HG02938 (cell line): ENCODE measurements around the gene OR6K2.

Experiments
- ATAC-seq: cut with Tn5 transposase; IDR thresholded peaks from one replicate; pipeline ENCODE4 v1.9.1; 2021; ENCODE audit warnings: mild to moderate bottlenecking, moderate library complexity; ENCODE audit not compliant: unreplicated experiment

The OR6K2 gene

DNA sequence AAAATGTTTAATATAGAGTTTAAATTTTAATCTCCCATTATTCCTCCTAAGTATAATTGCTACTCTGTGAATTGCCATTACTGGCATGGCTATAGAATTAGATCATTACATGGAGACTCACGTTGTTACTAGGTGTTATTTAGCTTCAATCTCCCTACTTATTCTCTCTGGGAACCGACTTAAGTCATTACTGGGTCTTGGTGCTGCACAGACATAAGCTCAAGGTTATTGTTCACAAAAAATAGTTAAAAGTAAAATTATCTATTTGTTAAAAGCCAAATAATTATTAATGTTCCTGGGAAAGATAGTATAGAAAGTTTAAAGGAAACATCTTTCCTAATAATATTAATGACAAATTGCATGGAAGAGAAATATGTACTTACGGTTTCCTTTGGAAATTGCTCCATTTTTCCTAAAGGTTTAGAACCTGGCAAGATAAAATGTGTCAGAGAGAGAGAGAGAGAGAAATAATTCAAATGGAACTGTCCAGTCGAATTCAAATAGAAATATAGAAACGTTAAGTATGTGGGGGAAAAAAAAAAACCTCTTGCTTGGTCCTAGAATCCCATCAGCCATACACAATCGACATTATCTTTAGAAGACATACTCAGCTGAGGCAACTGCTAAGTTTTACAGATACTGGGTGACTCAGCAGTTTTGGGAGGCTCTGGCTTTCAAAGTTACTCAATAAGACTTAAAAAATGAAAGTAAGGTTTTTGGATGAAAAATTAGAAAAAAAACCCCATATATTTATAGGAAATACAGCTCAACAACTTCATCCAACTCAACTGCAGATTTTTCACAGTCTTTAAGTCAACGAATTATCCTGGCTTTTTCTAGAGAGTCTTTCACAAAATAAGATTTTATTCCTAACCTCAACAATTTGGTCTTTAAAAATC is 14.1 kb downstream of the OR6K2 start, which contains the start of gene SPTA1:
Gene SPTA1 (minus strand): TSS at position 605 of the 899 bp plus-strand sequence. CDS start 198 bp downstream, at position 407.
- ATAC-seq = no peak

DNA sequence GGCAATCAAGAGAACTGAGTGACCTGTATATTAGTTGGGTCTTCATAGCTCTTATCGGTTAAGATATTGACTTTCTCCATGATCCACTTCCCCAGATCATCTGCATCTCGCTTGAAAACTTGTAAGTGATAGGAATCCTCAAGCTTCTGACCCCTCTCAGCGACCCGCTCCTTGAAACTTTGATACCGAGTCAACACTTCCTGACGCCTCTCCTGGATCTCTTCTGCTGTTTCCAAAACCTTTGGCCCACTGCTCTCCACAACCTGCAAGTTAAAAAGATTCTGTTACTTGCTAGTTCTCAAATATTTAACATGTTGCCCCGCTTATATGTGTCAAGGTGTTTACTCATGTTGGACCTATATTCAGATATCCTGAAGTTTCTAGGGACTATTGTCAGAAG is 15.4 kb downstream of the OR6K2 start:
- no peak for ATAC-seq

DNA sequence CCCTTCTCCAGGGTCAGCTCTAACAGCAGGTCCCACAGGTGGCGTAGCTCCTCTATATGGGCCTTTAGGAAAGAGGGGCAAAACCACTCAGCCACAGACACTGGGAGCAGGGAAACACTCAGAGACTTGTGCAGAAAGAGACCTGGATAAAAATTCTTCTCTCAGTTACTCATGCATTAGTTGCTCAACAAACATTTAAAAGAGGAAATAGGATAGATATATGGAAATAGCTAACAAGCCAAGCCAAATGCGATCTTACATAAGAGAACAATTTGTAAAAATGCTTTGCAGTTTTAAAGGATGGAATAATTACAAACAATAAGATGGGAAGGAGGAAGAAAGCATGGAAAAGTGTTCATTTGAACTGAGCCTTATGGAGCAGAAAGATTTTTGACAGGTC is 18.8 kb downstream of the OR6K2 start:
- ATAC-seq = no peak

DNA sequence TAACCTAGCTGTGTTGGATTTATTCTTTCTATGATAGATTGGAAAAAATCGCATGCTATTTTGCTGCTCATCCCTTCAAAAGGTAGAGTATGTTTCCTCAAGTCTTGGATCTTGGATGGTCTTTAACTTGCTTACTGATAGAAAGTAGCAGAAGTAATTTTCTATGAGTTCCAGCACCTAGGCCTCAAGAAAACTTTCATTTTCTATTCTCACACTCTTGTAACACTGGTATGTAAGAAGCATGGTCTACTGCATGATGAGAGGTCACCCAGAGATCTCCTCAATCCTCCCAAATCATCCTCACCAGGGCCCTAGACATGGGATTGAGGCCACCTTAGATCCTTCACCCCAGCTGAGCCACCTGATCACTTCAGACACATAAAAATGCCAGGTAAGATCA is 21.2 kb downstream of the OR6K2 start:
- ATAC-seq = no peak

DNA sequence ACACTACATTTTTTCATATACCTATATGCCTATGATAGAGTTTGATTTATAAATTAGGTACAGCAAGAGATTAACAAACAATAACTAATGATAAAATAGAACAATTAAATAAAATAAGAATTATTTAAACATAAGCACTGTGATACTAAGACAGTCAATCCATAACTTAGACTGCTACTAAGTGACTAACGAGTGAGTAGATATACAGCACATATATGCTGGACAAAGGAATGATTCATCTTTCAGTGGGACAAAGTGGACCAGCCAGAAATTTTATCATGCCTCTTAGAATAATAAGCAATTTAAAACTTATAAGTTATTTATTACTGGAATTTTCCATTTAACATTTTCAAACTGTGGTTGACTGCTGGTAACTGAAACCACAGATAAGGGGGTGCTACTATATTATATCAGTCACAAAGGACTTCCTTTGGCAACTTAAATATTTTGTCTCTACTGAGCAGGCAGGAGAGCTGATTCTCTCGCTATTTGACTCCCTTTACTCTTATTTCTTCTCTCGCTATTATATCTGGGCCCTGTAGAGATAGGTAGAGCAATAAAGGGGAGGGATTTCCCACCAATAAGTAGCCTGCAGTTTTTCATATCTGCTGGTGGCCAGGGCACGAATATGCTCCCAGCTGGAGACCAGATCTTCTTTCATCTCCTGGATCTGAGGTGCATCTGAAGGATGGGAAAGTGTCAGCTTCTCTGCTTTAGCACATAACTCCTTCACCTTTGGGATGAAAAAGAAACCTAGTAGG is 24.7 kb downstream of the OR6K2 start:
- no peak for ATAC-seq

DNA sequence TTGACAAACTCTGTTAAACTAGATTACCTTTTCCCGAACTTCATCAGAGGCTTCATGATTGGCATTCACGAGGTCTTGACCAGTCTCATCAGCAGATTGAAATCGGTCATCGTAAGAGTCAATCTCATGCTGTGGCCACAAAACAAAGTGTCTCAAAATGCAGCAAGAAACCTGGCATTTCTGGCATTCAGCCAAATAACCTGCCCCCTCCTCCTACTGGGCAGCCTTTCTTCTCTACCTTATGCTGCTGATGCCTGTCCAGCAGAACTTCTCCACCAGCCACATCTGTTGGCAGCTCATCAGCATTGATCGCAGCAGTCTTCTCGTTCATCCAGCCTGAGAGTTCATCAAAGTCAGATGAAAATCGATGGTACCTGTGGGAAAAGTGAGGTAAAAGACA is 26.1 kb downstream of the OR6K2 start:
- no peak for ATAC-seq

DNA sequence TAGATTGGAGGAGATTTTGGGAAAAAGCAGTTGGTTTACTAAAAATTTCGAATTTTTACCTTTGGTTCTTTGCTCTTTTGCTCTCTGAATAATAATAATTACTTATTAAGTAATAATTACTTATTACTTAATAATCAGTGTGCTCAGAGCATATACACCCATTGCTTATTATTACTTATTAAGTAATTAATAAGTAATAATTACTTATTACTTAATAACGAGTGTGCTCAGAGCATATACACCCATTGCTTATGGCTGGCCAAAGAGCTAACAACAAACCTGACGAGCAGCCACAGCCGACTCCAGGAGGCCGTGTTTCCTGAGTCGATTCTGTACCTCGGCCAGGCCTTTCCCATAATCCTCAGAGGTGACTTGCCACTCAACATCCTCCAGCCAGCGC is 34.4 kb downstream of the OR6K2 start:
- ATAC-seq = no peak

DNA sequence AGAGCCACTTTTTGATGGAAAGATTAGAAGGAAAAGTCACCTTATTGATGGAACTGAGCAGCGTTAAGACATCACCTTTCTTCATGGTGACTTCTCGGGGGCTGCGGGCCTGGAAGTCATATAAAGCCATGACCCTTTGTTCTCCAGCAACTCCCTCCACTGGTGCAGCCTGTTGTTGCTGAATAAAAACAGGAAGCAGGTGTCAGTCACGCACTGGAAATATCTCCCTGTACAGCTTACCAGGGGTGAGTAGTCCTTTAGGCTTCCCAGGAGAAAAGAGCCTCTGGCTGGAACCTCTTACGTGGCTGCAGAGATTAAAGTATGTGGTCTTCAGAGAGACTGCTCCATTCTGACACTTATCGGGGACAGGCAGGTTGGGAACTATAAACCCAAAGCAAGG is 45.9 kb downstream of the OR6K2 start:
- no peak for ATAC-seq

DNA sequence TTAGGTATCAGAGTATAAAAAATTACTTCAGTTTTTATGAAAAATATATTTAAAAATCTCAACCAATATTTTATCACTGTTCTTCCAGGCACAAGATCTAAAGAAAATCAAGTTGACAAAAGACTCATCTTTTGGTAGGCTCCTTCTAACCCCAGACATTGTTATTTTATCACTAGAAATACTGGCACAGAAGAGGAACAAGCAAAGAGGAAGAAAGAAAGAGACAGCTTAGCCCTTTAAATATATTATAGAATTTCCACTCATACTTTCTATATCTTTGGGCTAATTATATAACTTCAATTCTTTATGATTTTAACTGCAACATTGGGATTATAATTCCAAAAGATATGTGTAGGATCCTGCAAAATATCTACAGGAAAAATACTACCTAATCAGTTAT is 46.4 kb downstream of the OR6K2 start:
- ATAC-seq = no peak

DNA sequence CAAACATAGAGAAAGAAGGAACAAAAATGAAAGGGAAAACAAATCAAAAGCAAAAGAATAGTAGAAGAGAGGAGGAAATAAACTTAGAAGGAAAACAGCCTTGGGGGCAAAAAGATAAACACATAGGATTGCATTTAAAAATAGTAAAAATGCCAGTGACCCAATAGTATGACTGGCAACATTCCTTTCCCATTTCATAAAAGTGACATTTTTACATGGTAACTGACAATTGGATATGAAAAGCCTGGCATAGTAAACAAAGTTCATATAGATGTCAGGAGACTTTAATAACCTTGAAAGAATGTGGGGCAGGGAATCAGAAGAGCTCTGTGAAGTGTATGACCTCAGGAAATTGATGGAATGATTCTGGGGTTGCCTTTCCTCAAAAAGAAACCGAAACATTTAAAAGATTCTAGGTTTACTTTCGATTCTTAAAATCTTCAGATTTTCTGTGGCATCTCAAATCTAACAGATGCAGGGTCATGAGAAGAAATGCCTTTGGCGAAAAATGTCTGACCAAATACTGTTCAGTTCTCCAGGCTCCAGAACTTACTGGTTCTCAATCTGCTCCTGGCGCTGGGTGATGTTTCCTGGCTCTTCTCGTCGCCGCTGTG is 47.6 kb downstream of the OR6K2 start:
- no peak for ATAC-seq
